Daoy (cell line): ENCODE measurements around the gene BOD1. TPM values are rescaled to one million over a fixed set of nuclear protein-coding genes. Genes with fewer than 3 reads are reported as not detected.

Source experiments
- DNase-seq: peaks from one replicate; pipeline ENCODE4 v3.0.0-alpha.2; 2015; ENCODE audit warnings: low read depth
- total RNA-seq: library from RNA; depleted of rRNA; stranded (reverse); fragments of >200 nt; shearing (Covaris generic); gene quantifications from 2 replicates; pipeline ENCODE4 v1.2.3, GENCODE V29; 2014; rRNA removed

The BOD1 gene
- 87.7 and 93.3 TPM in 2 replicates for total RNA-seq

DNA sequence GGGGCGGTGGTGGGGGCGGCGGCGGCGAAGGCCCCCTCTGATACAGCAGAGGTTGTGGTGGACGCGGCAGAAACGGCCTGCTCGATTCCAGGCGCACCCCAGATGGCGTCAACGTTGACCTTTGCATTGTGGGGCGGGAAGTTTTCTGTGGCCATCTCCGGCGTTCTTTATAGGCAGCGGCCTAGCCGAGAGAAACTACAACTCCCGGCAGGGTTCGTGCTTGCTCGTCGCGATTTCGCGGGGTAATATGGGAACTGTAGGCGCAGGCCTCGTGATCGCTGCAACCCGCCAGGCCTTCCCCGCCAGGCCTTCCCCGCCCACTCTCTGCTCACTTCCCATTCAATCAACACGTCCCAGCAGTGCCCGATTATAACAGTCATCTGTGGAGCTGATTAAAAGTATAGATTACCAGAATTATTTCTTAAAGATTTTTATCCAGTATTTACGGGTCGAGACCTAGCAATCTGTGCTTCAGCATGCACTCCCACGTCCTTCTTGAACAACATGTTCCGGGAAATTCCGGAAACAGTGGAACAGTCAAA is at the start of gene BOD1:
Gene BOD1, minus strand, starts transcription at position 74 of the 542 bp plus-strand sequence. CDS start 214 bp downstream, outside the sequence.
- DNase-seq, result peak; percentile 99

DNA sequence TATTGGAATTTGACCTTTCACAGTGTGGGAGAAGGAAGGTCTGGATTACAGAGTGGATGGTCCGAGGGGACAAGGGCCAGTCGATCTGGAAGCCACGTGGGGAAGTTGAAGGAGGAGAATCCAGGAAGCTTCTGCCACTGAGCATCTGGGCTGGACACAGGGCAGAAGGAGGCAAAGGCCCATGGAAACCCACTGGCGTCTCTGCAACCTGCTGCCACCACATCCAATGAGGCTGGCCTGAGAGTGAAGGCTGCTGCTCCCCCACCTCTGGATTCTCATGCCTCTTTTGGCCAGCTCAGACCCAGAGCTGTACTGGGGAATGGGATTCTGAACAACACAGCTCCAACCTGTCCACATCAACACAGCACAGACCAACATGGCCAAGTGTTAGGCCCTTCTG is 48.9 kb upstream of the BOD1 start:
- DNase-seq, result no peak

DNA sequence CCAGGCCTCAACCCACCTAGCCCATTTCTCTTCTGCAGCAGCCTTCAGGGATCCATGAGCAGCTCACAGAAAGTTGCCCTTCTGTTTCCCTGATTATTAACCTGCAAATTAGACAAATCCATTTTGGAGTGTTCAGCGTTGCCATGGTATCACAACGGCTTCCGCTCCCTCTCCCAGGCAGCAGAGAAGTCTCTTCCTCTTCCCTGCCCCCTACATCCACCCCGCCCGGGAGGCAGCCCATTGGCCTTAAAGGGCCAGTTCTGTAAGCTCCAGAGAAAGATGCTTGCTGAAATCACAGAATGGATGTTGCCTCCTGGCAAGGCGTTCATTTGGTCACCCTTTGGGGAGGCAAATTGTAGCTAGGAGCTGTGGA is 47.7 kb upstream of the BOD1 start:
- peak; percentile 33 for DNase-seq

DNA sequence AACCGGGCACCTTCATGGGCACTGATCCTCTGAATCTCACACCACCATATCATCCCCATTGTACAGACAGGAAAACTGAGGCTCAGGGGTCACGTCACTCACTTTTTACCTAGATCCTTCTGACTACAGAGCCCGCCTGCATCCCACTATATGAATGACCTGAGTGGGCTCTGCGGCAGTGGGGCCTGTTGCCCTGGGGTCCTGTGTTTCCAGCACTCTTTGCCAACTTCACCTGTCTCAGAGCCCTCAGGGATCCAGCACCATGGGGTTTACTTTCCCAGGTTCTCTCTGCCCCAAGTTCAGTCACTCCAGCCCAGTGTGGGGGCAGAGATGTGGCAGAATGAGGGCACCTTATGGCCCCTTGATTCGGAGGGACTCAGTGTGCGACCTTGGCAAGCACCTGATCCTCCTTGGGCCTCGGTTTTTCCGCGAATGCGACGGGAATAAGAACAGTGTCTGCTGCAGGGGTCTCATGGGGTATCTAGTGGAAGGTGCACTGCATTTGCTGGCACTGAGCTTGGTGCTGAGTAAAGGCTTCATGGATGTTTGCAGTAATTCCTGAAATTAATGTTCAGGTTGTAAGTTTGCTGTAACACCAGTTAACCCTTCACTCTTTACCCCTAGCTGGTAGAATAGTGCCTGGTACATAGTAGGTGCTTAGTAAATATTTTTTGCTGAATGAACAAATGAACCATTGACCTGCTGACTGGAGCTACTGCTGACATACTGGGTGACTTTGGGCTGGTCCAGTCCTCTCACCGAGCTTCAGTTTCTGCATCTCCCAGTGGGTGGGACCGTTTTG is 47.1 kb upstream of the BOD1 start:
- DNase-seq, result no peak

DNA sequence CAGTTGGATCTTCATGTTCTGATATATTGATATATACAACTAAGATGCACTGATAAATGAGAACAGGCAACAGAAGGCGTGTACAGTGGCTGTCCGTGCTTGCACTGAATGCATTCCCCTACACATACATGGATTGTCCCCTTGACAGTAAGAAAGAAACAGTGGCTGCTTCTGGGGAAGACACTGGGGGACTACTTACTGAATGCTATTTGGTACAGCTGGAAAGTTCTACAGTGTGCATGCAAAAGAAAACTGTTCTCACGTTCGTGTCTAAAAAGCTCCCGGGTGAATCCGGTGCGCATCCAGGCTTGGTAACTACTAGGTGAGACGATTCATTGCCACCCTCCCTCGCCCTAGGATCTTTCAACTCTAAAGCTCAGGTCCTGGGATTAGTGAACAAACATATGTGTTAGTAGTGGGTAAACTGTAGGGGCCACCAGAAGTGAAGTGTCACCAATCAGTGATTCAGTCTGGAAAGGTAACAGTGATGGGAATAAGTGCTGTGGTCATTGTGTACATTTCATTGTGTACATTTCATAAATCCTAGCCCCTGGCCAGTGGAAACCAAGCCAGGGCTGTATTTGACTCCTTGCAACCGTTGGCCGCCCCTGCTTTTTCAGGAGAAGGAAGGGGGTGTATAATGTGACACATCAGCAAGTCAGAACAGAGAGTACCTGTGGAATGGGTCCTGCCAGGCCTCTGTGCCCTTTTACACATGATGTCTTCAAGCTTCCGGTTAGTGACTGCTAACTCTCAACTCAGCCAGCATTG is 46.3 kb upstream of the BOD1 start:
- DNase-seq, result no peak

DNA sequence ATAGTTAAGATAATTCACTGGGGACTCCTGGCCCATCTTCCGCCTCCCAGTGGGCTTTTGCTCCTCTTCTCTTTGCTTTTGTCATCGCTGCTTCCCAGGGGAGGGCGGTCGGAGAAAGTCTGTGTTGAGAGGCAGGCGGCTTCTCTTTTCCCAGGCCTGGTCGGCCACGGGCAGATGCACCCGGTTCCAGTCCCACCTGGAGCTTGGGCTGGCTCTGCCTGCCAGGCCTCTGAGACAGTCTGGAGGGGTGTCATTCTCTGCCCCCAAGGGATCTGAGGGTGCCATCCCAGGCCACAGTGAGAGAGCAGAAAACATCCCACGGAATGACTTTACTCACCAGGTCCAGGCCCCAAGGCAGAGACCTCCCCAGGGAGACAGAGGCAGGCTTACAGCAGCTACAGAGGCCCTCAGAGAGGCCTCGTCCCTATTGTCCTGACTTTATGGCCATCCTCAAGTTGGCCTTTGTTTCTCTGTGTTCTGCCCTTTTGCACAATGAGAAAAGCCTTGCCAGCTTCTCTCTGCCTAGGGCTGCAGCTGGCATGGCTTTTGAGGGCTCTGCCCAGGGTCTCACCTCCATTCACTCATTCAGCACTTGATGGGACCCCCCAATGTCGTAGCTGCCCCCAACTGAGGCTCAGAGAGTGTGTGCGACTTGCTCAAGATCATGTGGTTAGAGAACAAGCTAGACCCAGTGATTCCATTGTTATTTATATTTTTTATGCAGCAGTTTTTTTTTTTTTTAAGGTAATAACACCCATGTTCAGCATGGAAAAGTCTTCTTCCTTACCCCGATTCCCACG is 44.2 kb upstream of the BOD1 start:
- DNase-seq, result no peak

DNA sequence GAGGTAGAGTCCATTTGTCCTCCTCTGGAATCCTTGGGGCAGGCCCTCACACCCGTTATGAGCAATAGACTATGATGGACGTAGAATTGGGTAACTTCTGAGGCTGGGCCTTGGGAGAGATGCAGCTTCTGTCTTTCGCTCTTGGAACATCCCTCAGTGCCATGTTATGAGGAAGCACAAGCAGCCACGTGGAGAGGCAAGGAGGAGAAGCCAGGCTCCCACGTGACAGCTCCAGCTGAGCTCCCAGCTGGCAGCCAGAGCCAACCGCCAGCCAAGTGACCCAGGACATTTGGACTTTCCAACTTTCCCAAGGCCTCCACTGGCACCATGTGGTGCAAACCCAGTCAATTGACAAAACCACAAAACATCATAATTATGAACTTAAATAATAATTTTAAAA is 43.0 kb upstream of the BOD1 start:
- no peak for DNase-seq

DNA sequence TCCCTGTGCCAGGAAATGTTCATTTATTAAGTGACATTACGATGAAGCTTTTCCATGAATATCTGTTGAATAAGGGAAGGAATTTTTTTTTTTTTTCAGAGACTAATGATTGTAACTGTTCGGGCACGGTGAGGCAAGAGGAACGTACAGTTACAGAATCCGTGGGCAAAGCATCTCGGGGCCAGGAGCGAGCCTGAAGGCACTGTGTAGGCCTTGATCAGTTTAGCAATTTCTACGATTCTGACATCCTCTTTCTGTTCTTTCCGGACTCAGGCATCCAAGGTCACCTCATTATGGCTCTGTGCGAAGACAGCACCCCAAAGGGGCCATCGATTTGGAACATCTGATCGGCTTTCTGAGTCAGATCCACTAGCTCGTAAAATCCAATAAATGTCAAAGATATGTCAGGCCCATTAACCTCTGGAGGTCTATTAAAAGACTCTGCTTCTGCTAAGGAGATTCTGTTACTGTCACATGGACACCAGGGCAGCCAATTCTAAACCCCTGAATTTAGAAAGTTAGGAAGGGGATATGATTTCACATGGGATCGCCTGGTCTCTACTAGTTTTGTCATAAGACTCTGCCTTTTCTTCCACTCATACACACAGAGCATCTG is 41.4 kb upstream of the BOD1 start:
- no peak for DNase-seq

DNA sequence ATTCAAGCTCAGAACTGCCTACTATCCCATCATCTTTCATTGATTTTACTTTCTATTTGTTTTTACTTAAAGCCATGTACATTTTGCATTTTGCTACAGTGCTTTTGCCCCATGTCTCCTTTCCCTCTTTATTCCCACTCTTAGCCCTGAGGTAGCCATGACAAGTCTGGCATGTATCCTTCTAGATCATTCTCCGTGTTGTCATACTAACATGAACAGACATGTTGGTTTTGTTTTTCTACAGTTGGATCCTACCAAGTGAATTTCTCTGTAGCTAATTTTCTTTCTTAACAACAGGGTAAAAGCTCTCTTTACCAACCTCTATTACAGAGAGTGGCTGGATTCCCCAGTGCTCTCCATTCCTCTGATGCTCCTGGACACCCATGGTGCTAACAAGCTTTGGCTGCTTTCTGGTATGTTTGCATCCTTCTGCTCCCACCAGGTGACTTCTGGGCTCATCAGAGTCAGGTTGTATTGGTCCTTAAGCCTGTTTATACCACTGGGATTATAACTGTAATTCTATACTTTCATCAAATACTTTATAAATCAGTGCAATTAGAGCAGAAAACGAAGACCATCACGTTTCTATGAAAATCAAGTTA is 38.8 kb upstream of the BOD1 start:
- DNase-seq, result no peak

DNA sequence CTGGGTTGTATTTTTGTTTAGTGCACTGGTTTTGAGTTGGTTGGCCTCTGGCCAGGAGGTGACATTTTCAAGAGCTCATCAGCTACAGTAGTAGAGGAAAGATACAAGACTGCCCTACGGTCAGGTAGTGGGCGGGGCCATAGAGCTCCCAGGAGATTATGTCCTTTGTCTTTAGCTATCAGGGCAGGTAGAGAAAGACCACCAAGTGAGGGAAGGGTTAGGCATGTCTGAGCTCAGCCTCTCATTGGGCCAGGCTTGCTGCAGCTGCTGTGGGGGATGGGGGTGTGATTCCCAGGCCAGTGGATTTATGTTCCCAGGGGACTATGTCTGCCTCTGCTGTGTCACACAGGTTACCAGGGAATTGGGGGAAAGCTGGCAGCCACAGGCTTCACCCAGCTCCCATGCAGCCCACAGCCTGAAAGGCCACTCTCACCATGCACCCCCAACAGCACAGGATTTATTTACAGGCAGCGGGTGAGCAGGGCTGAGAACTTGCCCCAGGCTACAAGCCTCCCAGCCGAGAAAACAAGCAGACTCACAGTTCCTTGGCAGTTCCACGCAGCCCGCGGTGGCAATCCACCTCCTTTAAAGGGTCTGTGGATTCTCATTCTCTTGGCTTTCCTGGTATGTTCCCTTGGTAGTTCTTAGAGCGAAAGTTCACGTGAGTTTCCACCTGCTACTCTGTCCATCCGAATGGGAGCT is 37.5 kb upstream of the BOD1 start:
- DNase-seq, result no peak

DNA sequence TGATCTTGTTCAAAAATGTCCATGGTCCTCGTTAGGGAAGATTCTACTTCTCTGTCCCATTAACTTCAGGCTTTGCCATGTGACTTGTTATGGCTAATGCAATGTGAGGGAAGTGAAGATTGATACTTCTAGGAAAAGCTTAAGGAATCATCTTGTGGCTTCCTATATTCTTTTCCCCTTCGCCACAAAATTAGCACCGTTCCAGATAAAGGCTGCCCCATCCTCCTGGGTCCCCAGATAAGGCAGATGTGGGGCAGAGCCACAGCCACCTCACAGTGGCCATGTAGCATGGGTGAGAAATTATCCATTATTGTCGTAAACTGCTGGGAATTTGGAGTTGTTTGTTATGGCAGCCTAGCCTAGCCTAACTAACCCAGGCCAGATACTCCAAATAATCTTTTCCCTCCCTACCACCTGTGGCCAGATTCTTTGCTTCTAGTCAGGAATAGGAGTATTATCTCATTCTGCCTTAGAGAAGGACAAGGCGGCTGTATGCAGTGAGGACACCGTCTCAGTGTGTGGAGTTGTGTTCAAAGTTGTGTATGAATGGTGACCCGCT is 31.9 kb upstream of the BOD1 start:
- DNase-seq, result no peak

DNA sequence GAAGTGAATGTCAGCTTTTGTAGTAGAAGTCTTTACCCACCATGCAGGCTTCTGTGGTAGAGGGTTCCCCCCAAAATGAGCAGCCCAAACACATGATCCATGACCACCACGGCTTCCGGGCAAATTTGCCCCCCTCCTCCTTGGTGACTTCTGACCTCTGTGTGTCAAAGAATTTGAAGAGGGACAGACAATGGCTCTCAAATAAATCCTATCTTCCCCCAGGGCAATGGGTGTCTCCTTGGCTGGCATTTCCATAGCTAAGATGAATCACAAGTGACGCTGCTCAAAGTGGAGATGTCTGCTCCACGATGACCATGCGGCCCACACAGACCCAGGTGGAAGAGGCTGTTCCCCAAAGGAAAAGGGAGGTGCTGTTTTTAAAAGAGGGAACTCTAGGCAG is 30.2 kb upstream of the BOD1 start:
- DNase-seq, result no peak

DNA sequence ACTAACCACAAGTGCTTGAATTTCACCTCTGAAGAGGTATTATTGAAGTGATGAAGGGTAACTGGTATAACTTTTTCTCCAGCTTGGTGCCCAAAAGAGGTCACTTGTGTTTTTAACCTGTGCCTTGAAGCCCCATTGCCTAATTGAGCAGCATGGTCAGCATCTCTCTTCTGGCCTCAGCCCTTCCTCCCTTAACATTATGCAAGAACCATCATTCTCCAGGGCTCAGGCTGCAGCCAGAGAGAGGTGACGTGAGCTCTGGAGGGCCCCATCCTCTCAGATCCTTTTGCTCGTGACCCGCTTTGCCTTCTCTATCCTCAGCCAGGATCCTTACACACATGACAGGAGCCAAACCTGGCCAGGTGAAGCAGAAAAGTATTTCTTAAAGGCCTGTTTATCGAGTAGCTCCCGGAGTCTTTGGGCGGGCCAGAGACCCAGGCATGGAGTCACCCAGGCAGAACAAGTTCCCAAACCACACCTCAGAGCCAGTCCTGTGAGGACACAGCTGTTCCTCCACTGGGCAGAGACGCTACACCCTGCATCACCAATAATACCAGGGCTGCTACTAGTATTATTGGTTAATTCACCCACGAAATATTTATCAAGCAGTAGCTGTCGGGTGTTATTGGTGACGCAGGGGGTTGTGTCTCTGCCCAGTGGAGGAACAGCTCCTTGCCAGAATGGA is 29.6 kb upstream of the BOD1 start:
- no peak for DNase-seq

DNA sequence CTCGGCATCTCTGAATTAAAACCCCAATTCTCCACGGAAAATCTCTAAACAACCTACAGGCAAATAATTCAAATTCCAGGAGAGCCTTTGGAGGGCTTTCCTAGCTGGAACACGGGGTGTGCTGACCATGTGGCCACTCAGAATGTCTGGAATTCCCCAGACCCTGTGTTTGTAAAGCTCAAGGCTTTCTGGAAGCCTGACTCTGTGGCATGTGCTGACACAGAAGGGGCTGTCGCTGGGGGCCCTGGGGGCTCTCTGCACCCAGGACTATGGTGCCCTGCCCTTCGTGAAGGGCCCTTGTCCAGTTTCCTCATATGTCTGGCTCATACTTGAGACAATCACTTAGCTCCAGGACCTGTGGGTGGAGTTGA is 29.0 kb upstream of the BOD1 start:
- DNase-seq, result no peak

DNA sequence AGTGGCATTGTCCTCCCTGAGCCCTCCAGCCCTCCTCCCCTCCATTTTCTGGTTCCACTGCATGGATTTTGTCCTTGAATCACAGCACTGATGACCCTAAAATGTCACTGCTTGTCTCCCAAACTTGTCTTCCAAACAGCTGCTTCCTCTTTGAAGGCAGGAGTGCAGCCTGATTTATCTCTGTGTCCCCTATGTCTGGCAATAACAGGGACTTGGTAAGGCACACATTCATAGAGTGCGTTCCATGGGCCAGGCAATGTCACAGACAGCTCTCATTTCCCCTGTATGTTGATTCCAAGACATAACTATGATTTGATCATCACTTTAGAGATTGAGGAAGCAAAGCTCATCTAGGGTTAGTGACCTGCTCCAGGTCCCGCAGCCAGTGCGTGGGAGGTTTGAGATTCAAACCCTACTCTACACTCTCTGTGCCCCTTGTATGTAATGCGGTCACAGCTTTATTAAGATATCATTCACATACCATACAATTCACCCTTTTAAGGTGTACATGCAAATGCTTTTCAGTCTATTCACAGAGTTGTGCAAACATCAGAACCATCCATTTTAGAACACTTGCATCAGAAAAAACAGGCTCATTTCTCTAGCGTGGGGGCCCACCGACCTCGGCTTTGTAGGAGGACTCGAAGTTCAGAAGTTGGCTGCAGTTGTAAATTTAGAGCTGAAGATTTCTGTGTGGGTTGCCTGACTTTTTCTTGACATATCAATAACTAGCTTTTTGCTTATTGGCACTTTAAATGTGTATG is 28.4 kb upstream of the BOD1 start:
- no peak for DNase-seq

DNA sequence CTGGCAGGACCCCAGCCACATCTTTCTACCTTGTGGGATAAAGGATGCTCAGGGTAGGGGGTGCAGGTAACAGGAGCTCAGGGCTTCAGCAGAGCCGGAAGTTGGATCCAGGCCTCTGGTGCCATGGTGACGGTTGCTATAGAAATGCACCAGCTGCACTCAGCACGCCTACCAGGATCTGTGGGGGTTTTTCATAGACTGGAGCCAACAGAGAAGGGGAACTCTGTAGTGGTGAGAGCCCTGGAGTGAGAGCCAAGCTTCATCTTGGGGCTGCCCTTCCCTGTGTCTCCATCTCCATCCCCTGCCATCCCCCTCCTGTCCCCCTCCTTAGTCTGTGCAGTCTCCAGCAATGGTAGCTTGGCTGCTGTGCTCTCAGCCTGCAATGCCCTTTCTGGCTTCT is 27.5 kb upstream of the BOD1 start:
- DNase-seq, result no peak

DNA sequence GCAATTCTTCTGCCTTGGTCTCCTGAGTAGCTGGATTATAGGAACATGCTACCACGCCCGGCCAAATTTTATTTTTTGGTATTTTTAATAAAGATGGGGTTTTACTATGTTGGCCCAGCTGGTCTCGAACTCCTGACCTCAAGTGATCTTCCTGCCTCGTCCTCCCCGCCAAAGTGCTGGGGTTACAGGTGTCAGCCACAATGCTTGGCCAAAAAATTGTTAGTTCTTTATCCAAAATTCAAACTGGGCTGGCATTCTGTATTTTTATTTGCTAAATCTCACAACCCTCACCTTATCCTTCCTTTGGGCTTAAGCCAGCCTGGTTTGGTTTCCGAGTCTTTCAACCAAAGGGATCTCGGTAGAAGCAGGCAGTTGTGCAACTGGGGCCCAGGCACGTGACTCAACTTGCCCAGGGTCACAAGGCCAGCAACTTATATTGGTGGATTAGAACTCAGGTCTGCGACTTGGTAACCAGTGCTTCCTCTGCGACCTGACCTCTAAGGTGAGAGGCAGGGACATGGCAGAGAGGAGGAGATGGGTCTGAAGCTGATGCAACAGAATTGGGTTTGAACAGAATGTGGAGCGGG is 26.5 kb upstream of the BOD1 start:
- DNase-seq, result no peak

DNA sequence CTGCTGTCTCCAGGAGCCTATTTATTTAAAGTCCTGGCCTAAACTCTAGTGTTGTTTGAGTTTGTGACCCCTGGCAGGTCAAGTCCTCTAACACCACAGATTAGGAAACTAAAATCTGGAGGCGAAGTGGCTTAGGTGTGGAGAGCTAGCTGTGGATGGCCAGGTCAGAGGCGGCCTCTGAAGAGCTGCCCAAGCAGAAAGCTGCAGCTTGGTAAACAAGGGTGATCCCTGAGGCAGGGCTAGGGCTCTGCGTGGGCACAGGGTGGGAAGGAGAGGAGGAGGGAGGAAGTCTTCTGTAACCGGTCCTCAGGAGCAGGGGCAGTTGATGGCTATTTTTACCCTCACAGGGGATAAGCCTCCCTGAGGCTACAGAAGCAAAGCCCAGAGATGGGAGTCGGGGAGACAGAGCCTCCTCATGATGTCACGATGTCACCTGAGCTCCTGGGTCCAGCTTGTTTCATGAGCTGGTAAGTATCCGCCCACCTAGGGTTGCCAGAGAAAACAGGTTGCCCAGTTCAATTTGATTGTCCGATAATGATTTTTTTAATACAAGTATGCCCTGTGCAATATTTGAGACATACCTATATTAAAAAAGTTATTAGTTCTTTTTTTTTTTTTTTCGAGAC is 25.9 kb upstream of the BOD1 start:
- no peak for DNase-seq
